GM20431 (cell line): ENCODE results near the gene AUTS2.

ENCODE experiments used
- in situ Hi-C: fragments of 300-500 bp; cut with MseI, MboI; formaldehyde crosslinking; loops from one replicate; pipeline ENCODE4 v1.15.0; 2020; ENCODE audit warnings: low sequenced_read_pairs; ENCODE audit not compliant: unreplicated experiment

The AUTS2 gene

DNA sequence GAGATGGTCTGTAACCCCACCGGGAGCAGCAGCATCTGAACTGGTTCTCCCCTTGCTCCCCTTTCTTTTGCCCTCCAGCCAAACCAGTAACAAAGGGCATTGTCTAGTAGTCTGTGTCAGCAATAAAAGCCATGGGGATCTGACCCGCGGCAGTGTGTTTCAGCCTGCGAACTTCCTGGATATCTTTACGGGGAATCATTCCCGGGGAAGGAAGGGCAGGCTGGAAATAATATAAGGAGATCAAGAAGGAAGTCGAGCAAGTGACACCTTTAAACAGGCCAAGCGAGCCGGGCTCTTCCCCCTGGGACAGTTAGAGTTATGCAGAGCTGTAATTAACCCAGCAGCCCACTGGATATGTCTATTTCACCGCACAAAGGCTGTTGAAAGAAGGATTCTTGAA lies 872.5 kb downstream of the AUTS2 start:
- in situ Hi-C loops, result no loop called here

DNA sequence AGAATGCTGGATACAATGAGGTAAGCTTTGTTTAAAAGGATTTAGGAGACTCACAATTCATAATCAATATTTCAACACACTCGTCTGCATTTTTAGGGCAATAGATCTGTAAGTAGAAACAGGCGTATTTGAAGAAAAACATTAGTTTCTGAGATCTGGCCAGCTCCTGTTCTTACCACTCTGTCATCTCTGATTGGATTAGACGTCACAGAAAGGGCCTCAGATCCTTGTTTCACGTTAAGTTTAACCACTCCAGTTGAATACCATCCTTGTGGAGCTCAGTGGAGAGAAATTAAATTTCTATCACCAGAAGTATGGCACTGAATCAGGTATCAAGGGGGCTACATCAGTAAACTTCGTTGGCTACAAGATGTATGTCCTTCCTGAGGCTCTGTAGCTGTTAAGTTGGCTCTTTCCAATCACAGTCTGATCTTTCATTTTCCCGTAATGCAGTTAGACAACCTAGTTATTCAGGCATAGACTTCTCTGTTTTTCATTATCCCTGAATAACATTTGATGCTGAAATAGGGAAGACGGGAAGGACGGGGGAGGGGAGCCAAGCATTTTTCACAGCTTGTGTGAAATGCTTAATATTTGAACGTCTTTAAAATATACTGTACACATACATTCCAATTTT lies 874.4 kb downstream of the AUTS2 start:
- in situ Hi-C loops, result no loop called here

DNA sequence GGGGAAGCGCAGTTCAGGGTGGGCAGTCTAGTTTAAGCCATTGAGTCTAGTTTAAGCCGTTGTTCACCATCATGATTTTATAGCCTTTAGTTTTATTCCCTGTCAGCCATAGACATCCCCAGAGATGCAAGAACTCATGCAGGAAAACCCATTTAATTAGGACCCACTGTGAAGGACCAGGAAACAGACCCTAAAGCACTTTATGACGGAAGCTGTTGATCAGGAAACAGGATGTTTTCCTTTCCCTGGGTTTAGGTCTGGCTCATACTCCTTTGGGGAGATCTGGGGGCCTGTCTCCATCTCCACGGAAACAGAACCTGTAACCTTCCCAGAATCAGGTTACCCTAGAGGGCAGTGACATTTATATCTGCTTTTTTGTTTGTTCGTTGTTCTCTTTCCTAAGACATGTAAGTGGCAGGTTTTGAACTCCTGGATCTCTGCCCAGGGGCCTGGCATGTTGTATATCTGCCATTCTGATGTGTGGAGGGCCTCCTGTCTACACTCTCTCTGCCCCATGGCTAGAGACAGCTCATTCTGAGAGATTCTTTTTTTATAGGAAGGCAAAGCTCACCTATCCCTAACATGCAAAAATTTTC lies 876.5 kb downstream of the AUTS2 start:
- in situ Hi-C loops, result no loop called here

DNA sequence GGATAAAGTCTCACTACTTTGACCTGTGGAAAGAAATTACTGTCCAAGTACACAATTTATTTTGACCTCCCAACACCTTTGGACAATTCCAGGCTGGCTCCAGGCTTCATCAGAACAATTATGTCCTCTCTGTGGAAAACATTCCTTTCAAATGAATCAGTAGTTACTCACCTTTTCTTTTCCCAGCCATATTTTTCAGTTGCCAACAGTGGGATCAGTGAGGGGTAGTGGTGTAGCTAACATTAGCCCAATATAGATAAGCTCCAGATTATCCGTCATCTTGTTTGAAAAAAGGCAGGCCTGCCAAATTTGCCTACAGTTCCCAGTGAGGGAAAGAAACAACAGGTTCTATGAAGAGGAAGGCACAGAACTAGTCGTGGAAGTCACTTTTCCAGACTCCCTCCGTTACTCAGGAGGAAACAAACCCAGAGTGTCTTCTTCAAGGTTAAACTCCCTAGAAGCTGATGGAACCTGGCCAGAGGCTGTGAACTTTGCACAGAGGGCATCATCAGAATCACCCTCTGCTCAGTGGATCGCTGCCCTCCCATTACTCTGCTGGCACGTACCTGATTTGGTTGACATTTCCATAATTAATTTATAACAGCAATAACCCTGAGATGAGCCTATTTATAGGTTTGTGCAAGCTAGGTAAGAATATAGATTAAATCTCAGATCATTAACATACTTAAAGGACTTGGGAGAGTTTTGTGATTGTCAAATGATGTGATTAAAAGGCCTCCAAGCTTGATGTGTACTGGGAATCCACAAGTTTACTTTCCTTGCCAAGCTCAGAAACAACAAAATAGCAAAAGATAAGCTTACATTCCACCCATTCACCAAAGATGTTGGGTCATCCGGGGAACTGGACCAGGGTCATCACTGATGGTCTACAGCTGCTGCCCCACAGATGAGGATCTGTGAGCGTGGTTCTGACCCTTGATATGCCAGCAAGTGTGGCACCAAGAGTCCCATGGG lies 879.0 kb downstream of the AUTS2 start:
- in situ Hi-C loops, result no loop called here

DNA sequence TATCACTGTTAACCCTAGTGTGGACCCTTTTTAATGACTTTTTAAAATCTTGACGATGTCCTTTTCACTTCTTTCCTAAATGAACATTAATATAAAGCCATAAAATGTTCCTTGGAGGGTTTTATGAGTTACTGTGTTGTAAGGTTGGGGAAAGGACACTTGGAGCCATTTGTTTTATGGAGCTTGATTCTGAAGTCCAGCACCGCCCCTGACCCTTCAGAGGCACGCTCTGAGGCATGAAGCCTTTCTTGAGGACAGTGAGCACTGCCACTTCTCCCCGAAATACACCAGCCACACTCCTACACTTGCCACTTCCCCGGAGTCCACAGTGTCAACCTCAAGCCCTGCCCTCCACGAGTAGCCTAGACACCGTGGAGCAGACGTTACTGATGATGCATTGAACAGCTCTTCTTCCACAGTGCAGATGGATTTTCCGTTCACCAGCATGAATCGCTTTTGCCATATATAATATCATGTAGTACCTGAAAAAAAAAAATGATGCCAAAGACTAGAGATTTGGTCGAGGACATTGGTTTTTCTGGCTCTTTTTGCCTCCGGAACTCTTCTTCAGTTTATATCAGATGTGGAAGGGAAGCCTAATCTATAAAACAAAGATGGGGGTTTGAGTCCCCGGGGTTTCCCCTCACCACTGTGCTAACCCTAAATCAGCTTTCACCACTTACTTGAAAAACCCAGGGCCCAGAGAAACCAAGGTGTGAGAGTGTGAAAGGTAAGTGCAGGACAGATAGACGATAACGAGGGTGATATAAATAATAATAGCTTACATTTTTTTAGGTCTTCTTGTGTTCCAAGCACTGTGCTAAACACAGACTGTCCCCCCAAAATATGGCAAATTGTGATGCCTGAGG lies 881.1 kb downstream of the AUTS2 start:
- in situ Hi-C loops, result no loop called here

DNA sequence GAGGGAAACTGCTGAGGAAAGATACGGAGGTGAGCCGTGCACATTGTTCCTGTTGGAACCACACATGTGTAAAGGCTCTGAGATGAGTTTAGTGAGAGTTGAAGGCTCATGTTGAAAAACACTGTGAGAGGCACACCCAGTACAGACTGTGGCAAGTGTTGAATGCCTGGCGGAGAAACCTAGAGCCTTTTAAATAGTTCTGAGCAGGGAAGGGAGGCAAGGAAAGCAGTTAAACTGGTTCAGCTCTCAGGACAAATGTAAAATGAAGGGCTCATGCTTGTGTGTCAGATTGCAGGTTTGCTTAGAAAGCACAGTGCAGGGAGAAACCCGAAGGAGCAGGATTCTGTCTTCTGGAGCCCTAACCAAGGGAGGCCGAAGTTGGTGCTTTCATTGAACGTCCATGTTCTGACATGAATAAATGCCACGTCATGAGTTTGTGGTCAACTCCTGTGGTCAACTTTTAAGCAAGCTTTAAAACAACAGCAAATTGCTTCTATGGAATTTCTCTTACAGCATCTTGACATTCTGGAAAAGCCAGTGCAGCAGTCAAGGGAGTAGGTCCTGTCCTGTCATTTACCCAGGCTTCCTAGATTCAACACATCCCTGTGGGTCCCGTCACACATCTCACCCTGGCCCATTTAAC lies 882.8 kb downstream of the AUTS2 start:
- in situ Hi-C loops, result no loop called here

DNA sequence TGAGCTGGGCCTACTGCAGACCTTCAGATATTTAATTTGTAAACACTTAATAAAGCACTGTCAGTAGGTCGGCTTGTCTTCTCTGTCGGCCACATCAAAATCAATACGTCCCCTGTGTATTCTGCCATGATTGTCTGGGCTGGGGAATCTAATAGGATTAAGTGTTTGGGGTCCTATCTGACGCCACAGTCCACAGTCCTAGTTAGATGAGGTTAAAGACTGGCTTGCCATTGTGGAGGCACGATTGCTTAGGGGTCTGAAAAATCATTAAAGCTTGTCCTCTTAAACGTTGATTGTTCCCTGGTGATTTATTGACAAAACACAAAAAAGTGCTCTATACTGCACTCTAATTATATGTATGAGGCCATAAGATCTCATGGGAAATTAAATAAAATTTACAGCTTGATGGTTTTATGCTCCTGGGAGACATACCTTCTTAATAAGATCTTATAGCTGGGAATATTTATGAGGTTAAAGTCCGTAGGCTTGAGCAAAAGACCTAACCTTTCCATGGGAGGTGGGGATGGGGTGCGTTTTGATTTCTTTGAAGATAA lies 883.4 kb downstream of the AUTS2 start:
- in situ Hi-C loops, result no loop called here

DNA sequence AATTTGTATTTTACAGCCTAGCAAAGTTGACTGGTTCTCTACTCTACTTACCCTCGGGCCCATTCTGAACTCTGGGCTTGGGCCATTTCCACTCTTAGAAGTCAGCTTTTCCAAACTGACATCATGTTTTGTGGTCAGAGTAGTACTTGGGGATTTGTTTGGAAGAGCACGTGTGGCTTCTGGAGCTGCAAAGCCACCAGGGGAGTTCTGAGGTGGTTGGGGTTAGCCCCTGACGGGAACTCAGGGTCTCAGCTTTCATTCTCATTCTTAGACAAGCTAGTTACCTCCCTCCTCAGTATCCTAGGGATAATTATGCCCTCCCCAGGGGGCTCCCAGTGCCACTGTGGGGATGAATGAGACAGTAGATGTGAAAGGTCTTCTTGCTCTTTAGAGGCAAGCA lies 886.0 kb downstream of the AUTS2 start:
- in situ Hi-C loops, result no loop called here

DNA sequence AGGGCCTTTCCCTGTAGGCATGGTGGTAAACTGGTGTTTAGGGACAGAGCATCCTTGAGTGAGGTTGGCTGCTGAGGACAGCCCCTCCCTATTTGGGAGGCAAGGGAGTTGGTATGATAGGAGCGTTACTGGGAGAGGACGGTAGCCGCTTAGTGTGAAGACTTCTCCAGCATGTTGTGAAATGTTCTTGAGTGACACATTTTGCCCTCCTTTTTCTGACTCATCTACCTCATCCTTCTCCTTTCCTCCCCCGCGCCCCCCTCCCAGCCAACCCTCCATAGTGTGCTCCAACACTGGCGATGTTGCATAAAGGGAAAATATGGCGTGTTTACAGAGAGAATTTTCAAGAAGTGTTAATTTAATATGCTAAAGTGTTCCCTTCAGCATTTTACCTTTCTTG lies 888.7 kb downstream of the AUTS2 start:
- in situ Hi-C loops, result no loop called here

DNA sequence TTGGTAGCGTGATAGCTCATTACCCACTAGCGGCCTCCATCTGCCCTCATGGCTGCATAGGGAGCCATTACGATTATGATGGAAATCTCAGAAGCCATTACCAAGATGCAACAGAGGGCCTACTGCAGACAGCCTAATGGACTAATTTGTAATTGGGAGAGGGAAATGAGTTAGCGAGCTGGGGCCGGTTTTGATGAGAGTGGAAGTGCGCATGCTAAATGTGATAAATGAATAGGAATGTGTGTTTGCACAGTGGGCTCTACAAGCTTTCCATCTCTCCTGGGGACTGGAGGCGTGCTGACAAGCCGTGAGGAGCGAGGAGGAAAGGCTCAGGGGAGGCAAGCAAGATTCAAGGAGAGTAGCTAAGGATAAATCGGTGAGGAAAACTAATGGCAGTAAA lies 889.2 kb downstream of the AUTS2 start:
- in situ Hi-C loops, result no loop called here

DNA sequence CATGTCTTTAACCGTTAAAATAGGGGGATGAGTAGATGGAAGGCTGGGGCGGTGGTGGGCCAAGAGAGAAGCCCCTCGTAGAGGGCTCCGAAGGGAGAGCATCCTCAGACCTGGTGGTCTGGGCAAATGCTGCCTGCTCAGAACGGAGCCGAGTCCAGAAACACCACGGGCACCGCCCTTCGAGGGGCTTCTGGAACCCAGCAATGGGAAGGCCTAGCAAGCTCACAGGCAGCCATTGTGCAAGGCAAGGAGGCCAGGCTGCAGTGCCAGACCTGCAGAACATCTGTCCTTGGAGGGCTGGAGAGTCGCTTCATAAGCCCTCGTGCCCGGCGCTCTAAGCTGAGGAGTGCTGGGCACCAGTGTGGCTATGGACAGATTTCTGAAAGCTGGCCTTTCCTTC lies 889.6 kb downstream of the AUTS2 start:
- in situ Hi-C loops, result no loop called here

DNA sequence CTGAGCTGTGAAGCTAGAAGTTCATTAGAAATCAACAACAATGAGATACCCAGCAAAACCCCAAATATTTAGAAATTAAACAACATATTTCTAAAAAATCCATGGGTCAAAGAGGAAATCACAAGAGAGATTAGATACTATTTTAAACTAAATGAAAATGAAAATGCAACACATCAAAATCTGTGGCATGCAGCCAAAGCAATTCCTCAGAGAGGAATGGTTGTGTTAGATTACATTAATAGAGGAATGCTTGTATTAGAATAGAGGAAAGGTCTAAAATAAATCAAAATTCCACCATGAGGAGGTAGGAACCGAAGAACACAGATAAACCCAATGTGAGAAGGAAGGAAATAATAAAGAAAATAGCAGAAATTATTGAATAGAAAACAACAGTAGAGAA lies 891.5 kb downstream of the AUTS2 start:
- in situ Hi-C loops, result no loop called here

DNA sequence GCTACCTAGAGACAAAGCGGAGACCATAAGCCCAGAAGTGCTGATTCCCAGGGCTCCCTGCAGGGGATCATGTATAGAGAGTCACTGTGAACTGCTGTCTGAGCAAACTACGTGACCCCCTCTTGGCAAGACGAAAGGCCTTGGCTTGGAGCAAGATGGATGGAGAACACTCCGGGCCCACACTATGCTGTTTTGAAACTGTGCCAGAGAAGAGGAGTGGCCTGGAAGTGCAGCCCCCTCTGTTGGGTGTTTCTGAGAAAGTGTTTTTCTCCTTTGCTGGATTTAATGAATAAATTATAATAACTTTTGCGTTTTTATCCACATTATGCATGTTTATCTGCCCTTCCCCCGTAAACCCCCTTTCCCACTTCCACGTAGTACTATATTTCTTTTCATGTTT lies 894.4 kb downstream of the AUTS2 start:
- in situ Hi-C loops, result no loop called here

DNA sequence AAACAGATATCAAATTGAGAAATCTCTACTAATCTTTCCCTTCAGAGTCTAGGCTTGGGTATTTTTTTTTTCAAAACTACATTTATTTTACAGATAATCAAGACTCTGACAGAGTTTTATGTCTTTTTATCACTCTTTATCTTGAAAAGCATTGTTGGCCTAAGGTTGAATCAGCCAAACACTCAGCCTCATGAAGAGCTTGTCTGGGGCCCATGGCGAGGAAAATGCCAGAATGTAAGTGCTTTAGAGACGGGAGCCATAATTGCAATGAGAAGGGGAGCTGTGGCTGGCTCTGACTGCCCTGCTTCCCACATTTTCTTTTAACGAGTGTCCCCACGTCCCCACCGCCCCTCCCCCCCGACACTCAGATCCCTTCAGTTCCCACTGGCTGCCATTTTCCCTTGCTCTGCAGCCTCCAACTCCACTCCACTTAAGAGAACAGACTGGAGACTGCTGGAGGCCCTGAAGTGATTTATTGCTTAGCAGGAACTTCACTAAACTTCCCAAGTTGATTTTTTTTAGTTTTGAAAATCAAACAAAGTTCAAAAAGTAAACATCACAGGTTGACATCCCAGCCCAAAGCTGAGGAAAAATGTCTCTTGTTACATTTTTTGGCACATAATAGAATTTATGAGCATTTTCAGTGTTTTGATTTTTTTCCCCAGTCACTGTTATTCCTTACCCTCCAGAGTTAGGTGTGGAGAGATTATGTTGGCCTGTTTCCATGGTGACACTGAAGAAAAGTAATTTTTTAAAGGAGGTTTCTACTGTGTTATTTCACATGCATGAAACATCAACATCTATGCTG lies 896.2 kb downstream of the AUTS2 start:
- in situ Hi-C loops, result no loop called here

DNA sequence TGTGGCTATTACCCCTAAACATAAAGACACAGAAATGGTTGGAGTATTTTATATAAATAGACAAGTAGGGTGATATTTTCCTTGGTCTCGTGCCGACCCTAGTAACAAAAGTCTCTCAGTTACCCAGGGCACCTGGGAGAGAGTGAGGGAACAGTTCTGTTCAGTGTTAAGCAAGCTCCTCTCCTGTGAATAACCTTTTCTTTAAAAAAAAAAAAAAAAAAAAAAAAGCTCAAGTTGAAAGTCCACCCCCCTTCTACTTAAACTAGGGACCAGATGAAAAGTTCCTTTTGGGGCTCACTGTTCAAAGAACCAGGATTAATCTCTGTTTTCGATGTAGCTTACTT lies 896.7 kb downstream of the AUTS2 start:
- in situ Hi-C loops, result no loop called here

DNA sequence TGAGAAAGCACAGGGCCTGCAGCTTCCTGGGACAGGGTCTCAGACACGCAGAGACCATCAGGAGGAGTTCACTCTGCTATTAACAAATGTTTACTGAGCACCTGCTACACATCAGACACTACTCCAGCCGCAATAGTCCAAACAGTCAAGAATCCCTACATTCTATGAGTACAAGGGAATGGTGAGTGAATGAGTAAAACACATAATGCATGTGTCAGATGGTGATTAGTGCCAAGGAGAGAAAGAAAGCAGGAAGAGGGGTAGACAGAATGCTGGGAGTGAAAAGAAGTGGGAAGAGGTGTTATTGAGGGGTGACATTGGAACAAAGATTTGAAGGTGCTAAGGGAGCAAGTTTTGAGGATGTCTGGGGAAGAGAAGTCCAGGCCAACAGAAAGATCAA lies 899.5 kb downstream of the AUTS2 start:
- in situ Hi-C loops, result no loop called here

DNA sequence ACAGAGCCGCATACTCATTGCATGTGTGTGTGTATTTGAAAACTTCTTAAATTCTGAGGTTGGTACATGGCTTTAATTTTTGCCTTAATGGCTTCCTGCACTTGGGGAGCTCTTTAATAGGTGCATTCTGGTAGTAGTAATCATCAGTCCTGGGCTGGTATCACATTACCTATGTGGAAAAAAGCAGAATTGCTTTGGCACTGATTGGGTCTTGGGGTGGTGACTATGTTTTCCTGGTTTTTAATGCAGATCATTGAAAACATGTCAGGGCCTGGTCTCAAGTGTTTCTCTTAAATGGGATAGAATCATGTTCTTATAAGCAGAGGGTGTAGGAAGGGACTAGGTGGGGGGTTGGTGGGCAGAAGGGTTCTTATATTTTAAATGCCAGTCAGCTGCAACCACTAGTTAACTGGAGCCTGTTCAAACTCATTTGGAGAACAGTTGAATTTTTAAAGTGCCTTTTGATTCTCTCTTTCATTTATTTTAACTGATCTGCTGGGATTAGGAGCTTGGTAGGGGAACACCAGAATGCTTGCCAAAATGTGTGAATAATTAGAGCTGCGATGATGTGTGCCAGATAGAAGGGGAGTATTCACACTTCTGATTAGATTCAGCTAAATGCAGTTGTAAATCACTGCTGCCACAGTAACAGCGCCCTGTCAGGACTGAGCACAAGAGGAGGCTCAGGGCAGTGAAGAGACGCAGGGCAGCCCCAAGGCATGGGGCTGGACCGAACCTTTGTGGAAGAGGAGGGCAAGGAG lies 900.1 kb downstream of the AUTS2 start:
- in situ Hi-C loops, result no loop called here

DNA sequence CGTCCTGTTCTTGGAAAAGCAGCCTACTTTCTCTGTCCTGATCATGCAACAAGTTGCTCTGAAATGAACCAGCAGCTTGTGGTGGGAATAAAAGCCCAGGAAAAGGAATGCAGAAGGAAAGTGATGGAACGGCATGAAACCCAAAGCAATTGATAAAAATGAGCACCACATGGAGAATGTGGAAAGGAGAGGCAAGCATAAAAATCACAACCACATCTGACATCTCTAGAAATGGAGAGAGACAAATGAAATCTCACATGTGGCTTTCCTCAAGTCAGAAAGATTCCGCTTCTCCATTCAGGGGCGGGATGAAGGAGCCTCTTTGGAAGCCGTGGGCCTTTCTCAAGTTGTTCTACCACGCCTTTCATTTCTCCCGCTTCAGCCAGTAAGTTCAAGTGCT lies 902.0 kb downstream of the AUTS2 start:
- in situ Hi-C loops, result no loop called here
